Activated gamma-delta T cell treated with anti-CD3 and anti-CD28 coated beads, Interleukin-2, amount 50 U/mL, for 16 hours (primary cell): ENCODE data around the gene PGPEP1.
"Not testable (repeated sequence)": the region's sequence is repeated elsewhere in the genome, so short reads cannot be mapped to it uniquely, and the experiment has no call there.

ENCODE experiments used
- DNase-seq: peaks from one replicate; pipeline ENCODE4 v3.0.0-alpha.2; 2020; ENCODE audit warnings: low read depth

The PGPEP1 gene

DNA sequence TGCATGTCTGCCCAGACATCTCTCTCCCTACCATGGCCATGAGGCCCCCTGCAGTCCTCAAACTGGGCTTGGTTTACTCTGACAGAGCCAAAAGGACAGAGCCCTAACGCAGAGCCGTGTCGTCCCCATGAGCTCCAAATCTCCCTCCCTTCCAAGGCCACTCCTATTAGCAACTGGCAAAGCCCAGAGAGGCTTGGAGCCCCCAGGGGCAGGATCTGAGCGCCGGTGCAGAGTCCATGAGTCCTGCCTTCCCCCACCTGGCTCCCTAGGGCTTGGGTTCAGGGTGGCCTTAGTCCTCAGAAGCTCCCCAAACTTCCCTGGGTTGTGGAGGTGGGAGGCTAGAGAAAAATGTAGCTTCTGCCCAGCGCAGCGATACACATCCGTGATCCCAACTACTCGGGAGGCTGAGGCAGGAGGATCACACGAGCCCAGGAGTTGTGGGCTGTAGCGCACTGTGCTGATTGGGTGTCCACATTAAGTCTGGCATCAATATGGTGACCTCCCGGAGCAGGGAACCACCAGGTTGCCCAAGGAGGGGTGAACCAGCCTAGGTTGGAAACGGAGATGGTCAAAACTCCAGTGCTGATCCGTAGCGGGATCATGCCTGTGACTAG lies 7.4 kb upstream of the PGPEP1 start:
- DNase-seq = no peak

DNA sequence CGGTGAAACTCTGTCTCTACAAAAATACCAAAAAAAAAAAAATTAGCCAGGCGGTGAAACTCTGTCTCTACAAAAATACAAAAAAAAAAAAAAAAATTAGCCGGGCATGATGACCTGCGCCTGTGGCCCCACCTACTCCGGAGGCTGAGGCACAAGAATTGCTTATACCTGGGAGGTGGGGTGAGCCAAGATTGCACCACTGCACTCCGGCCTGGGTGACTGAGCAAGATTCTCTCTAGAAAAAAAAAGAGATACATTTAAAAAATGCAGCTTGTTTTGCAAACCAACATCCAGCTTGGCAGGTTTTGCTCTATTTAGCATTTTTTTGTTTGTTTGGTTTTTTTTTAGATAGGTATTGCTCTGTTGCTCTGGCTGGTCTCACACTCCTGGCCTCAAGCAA lies 6.7 kb upstream of the PGPEP1 start:
- no peak for DNase-seq

DNA sequence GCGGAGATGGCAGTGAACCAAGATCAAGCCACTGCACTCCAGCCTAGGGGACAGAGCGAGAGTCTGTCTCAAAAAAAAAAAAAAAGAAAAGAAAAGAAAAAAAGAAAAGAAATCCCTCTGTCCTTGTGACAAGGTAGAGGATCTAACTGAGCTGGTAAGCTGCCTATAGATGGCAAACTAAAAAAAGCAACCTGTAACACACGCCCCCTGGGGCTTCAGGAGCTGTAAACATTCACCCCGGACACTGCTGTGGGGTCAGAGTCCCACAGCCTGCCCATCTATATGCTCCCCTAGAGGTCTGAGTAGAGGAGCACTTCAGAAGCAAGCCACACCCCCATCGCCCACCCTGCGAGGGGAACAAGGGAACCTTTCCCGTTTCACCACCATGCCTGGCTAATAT lies 4.3 kb upstream of the PGPEP1 start:
- no peak for DNase-seq

DNA sequence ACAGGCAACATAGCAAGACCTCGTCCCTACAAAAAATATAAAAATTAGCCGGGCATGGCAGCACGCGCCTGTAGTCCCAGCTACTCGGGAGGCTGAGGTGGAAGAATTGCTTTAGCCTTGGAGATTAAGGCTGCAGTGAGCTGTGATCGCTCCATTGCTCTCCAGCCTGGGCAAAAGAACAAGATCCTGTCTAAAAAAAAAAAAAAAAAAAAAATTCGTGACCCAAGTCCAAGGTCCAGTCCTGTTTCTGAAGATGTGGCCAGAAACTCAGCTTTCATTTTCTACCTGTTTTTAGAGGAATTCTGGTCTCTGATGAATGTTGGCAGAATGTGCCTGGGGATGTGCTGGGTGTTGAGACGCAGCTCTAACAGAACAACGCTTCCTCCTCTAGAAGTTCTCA lies 1.9 kb upstream of the PGPEP1 start:
- DNase-seq = no peak

DNA sequence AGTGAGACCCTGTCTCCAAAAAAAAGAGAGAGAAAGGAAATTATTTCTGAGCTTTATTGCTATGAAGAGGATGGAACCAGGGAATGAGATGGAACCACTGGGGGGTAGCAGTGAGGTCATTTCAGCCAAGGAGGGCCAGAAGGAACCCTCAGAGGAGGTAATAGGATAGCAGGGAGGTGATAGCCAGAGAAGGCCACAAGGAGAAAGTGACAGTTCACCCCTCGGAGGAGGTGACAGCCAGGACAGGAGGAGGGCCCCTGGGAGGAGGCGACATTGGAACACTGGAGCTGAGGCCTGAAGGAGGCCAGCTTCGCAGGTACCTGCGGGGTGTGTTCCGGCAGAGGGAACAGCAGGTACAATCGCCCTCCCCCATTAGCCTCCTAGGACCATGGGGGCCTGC lies 675 bp upstream of the PGPEP1 start:
- DNase-seq = no peak

DNA sequence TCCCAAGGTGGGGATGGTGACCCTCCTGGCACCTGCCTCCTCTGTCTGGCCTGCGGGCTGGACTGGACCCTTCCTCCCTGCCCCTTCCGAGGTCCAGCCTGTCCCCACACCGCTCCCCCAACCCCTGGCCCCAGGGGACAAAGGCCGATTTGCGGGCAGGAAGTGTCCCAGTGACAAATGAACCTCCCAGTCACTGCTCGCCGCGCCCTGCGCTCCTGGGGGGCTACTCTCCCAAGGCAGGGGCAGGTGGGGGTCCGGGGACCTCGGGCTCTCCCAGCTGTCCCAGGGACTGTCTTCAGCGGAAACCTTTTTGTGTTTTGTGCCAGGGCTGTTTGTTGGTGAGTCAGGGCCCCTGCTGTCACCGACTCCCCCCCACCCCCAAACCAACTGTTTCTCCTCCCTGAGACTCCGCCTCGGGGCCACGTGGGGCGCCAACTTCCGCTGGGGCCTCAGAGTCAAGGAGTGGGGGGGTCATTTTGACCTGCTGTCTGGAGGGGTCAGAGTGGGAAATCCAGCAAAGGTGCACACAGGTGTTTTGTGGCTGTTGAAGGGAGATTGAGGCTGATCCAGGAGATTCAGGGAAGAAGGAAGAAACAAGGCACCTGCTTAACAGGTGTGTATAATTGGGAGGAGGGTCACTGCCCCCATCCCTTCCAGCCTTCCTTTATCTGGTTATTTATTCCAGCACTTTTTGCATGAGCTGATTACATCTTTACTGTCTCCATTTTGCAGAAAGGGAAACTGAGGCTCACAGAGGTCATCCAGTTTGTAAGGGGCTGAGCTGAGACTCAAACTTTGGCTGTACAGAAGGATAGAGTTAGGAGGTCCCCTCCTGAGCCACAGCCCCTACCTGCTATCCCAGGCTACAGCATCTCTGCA lies 831 bp downstream of the PGPEP1 start:
- peak; percentile 56 for DNase-seq

DNA sequence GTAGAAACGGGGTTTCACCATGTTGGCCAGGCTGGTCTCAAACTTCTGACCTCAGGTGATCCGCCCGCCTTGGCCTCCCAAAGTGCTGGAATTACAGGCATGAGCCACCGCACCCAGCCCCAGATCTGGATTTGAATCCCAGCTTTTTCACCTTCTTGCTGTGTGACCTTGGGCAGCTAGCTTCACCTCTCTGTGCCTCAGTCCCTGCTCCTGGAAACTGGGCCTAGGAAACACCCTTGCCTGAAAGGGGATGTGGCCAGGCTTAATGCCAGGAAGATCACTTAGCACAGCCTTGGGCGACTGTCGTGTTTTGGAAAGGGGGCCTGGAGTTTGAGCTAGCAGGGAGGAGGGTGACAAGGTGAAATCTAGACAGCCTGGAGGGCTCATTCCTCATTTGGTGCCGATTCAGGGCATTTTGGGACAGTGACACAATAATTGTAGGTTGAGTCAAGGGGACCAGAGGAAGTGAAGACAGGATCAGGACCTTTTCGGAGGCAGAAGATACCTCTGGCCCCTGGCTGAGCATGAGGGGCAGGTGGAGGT lies 1.8 kb downstream of the PGPEP1 start:
- no peak for DNase-seq

DNA sequence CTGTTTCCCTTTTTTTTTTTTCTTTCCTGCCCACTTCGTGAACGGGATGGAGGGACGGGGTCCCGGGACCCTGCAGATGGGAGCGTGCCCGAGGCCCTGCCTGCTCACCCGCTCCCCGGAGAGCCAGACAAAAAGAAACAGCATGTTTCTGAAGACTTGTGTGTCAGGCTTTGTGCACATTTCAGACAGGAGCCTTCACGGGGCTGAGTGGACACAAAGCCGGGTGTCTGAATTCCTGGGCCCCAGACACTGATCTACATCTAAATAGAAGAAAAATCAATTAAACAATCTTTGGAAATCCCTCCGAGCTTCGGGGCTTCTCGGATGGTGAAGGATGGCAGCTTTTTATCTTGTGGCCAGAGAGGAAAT lies 4.2 kb downstream of the PGPEP1 start:
- no peak for DNase-seq

DNA sequence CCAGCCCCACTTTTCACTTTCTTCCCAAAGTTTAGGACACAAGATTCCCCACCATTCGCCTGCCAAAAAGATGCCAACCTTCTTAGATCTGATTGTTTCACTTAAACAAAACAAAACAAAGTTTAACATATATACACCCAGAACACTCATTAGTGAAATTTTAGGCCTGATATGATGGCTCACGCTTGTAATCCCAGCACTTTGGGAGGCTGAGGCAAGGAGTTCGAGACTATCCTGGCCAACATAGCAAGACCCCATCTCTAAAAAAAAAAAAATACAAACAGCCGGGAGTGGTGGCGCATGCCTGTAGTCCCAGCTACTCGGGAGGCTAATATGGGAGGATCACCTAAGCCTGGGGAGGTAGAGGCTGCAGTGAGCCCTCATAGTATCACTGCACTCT lies 4.9 kb downstream of the PGPEP1 start:
- DNase-seq = no peak

DNA sequence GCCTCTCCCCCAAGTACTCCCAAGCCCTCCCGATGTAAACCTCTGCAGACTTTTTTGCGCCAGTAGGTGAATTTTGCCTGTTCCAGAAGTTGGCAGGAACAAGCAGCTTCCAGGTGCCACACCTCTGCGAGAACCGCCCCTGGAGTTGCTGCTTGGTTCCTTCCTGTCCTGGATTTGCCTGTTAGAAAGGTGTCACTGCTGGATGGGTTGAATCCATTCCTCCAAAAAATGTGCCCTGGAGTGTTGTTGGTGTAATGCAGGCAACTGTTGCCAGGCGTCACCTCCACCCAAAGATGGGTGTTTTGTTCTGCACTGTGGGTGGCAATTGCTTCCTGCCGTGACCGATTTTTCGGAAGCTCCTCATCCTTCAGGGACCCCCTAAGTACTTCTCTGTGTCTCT lies 5.7 kb downstream of the PGPEP1 start:
- no peak for DNase-seq

DNA sequence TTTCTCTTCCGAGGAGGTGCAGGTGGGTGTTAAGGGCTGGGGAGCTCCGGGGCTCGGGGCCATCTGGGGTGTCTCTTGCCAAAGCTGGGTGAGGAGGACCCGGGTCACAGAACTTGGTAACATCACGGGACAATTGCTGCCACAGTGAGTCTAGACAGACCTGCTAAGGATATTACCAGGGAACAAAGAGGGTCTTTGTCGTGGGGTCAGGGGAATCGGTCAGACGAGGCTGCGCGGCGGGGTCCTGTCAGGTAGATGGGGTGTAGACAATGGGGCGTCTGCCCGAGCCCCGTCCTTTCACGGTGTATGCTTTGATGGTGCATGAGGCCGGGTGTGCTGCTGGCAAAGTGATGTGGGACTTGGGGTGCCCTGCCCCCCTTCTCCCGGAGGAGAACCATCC lies 7.8 kb downstream of the PGPEP1 start:
- no peak for DNase-seq

DNA sequence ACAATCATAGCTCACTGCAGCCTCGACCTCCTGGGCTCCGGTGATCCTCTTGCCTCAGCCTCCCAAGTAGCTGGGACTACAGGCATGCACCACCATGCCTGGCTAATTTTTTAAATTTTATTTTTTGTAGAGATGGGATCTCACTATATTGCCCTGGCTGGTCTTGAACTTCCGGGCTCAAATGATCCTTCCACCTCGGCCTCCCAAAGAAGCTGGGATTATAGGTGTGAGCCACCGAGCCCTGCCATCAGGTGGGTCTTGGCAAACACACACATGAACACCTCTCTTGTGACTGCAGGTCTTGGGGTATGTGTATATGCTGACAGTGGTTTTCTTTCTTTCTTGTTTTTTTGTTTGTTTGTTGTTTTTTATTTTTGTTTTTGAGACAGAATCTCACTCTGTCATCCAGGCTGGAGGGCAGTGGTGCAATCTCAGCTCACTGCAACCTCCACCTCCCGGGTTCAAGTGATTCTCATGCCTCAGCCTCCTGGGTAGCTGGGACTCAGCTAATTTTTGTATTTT lies 8.5 kb downstream of the PGPEP1 start:
- not testable (repeated sequence) for DNase-seq

DNA sequence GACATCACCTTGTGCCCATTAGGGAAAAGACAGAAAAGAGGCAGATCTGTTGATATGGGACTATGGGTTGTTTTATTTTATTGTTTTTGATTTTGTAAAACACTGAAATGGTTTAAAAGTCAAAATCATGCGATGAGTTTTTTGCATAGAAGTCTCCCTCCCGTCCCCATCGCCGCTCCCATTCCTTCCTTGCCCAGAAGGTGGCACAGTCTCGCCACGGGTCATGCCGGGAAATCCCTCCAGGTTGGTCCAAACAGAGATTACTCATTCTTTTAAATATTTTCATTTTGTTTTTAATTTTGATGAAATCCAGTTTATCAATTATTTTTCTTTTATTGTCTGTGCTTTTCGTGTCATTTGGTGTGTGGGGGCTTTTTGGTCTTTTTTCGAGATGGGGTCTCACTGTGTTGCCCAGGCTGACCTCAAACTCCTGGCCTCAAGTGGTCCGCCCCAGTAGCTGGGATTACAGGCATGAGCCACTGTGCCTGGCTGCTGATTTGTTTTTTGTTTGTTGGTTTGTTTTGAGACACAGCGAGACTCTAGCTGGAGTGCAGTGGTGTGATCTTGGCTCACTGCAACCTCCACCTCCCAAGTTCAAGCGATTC lies 9.2 kb downstream of the PGPEP1 start:
- no peak for DNase-seq

DNA sequence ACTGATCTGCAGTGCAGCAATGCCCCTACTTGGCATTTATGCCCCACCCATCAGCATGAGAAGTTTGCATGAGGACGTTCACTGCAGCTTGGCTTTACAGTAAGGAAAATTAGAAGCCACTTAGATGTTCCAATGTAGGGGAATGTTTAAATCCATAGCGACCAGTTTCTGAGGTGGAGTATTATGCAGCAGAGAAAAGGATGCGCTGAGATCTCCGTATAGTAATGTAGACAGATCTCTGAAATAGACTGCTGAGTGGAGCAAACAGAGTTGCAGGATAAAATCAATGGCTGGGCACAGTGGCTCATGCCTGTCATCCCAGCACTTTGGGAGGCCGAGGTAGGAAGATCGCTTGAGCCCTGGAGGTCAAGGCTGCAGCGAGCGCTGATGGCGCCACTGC lies 10.1 kb downstream of the PGPEP1 start:
- no peak for DNase-seq

DNA sequence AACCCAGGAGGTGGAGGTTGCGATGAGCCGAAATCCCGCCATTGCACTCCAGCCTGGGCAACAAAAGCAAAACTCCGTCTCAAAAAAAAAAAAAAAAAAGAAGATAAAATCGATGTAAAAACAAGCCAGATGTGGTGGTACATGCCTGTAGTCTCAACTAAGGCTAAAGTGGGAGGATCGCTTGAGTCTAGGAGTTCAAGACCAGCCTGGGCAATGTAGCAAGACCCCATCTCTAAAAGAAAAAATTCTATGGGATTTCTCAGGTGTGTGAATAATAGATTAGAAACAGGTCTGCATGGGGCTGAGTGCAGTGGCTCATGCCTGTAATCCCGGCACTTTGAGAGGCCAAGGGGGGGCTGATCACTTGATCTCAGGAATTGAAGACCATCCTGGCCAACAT lies 11.1 kb downstream of the PGPEP1 start:
- DNase-seq = no peak

DNA sequence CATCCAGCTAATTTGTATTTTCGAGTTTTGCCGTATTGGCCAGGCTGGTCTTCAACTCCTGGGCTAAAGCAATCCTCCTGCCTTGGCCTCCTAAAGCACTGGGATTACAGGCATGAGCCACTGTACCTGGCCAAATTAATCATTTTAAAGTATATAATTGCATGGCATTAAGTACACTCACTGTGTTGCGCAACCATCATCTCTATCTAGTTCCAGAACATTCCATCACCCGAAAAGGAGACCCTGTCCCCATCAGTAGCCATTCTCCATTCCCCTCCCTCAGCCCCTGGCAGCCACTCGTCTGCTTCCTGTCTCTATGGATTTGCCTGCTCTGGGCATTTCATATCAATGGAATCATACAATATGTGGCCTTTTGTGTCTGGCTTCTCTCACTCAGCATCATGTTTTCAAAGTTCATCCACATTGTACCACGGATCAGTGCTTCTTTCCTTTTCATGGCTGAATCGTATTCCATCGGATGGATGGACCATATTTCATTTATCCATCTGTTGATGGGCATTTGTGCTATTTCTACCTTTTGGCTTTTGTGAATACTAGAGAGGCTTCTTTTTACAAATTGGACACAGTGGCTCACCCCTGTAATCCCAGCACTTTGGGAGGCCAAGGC lies 13.1 kb downstream of the PGPEP1 start:
- DNase-seq = no peak

DNA sequence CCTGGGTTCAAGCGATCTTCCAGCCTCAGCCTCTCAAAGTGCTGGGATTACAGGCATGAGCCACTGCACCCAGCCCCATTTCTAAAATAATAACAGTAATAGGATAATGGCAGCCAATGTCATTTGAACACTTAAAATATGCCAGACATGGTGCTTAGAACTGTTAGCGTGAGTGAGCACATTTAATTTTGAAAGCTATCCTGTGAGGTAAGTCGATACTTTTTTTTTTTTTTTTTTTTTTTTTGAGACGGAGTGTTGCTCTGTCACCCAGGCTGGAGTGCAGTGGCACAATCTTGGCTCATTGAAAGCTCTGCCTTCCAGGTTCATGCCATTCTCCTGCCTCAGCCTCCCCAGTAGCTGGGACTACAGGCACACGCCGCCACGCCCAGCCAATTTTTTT lies 14.3 kb downstream of the PGPEP1 start:
- not testable (repeated sequence) for DNase-seq

DNA sequence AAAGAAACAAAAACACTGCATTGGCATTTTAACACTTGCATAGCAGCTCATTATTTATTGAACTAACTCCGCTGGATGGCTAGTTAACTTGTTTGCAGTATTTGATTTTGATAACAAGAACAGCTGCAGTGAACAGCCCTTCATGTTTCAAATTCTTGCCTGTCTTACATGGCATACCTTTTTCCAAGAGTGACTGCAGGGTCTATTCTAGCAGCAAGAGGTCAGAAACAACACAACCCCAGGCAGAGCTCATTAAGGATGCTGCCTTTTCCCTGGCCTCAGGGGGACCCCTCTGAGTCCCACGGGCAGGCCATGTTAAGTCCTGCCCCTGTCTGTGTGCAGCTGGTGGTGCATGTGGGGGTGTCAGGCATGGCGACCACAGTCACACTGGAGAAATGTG lies 16.6 kb downstream of the PGPEP1 start:
- no peak for DNase-seq

DNA sequence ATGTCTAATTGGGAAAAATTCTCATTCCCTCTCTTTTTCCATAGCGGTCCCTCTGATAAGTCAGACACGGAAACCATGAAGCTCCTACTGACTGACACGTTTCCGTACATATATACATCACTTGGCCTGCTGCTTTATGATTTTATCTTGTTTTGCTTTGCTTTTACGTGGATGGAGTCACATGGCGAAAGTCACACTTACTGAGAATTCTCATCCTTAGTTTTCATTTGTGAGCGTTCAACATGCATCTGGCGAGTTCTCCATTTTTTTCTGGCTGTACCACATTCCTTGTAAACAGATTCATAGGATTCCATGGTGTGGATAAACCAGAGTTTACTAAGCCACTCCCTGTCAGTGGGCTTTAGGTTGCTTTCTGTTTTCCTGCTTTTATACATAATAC lies 21.2 kb downstream of the PGPEP1 start:
- no peak for DNase-seq

DNA sequence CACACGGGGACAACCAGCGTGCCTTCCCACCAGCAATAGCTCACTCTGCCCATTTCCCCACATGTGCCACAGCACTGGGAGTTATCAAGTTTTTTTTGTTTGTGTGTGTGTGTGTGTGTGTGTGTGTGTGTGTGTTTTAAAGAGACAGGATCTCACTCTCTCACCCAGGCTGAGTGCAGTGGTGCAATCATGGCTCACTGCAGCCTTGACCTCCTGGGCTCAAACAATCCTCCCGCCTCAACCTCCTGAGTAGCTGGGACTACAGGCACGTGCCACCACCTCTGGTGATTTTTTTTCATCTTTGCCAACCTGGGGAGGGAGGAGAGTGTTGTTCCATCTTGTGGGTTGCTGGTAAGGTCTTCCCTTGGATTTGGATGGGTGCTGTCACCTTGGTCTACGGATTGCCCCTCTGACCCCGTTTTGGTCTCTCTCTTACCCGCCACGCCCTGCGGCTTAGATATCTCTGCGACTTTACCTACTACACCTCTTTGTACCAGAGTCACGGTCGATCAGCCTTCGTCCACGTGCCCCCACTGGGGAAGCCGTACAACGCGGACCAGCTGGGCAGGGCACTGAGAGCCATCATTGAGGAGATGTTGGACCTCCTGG lies 22.6 kb downstream of the PGPEP1 start:
- no peak for DNase-seq

DNA sequence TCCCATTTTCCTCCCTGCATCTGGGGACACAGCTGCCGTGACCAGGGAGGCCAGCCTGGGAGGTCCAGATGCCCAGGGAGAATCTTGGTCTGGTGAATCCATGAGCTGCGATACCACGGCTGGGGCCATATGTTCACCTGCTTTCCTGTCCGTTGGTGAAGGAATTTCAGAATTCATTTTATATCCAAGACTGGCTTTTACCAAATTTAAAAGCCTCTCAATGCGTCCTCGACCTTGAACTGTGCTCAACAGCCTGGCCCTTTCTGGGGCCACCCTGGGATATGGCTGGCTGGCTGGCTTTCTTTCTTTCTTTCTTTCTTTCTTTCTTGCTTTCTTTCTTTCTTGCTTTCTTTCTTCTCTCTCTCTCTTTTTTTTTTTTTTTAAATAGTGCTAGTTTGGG lies 23.4 kb downstream of the PGPEP1 start:
- DNase-seq = no peak

DNA sequence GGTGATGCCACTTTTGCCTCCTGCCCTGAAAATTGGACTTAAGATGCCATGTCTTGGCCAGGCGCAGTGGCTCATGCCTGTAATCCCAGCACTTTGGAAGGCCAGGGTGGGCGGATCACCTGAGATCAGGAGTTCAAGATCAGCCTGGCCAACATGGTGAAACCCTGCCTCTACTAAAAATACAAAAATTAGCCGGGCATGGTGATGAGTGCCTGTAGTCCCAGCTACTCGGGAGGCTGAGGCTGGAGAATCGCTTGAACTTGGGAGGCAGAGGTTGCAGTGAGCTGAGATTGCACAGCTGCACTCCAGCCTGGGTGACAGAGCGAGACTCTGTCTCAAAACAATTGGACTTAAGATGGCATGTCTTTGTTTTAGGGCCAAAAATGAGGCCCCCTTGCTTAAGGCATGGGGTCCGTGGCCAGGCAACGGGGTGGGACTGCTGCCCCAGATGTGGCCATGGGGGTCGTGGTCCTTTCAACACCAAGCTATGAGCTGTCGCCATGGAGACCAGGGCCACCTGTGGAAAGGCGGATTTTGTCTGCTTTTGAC lies 24.0 kb downstream of the PGPEP1 start:
- not testable (repeated sequence) for DNase-seq
